ENCODE measurements around the gene NPTXR.

The NPTXR gene

DNA sequence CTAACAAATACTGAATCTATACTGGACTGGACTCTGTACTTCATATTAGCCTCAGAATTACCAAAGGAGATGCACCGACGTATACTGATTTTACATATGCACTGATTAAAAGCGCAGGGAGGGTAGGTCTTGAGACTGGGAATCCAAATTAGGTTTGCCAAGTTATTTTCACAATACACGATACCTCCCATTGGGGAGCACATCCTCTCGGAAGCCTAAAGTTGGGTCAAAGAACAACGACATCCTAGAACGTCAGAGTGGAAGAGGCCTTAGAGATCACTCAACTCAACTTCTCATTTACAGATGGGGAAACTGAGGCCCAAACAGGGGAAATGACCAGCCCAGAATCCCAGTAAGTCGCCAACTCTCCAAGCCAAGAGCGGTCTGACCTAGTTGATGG is 50.5 kb downstream of the NPTXR start:
- DNase-seq, result no peak

DNA sequence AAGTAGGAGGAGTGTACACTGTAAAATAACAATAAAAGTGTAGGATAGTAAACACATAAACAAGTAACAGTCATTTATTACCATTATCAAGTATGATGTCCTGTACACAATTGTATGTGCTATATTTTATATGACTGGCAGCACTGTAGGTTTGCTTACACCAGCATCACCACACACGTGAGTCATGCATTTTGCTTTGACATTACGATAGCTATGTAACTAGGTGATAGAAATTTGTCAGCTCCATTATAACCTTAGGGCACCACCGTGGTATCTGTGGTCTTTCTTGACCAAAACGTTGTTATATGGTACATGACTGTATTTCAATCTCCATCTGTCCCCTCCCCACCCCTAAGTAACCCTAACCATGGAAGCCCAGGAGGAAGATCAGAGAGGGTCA is 51.0 kb downstream of the NPTXR start:
- peak; percentile 36 for DNase-seq

DNA sequence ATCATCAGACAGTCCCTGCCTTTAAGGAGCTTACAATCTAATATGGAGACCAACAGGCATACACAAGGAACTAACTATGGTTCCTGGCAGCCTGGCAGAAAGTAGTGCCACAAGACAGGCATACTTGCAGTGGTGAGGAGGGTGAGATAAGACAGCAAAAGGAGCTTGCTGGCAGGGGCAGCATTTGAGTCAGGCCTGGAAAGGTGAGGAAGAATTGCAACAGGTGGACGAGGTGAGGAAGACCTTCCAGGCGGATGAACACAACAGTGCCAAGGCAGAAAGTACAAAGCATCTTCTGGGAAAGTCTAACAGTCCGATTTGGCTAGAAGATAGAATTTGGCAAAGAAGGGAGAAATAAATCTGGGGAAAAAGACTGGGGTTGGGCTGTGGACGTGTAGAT is 54.2 kb downstream of the NPTXR start:
- DNase-seq, result no peak

DNA sequence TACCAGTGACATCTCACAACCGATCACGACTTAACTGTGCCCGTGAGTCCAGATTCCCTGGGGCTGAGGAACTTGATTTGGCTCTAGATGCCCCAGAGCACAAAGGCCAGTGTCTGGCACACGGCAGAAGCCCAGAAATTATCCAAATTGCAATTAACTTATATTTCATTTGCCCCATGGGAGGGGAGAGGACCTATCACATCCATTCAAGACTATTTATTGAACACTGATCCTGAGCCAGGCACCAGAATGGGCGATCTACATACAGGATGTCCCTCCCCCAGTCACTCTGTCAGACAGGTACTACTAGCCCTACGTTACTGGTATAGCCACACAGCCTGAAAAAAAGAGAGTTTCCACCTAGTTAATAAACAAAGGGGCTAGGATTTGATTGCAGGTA is 55.0 kb downstream of the NPTXR start:
- no peak for DNase-seq

DNA sequence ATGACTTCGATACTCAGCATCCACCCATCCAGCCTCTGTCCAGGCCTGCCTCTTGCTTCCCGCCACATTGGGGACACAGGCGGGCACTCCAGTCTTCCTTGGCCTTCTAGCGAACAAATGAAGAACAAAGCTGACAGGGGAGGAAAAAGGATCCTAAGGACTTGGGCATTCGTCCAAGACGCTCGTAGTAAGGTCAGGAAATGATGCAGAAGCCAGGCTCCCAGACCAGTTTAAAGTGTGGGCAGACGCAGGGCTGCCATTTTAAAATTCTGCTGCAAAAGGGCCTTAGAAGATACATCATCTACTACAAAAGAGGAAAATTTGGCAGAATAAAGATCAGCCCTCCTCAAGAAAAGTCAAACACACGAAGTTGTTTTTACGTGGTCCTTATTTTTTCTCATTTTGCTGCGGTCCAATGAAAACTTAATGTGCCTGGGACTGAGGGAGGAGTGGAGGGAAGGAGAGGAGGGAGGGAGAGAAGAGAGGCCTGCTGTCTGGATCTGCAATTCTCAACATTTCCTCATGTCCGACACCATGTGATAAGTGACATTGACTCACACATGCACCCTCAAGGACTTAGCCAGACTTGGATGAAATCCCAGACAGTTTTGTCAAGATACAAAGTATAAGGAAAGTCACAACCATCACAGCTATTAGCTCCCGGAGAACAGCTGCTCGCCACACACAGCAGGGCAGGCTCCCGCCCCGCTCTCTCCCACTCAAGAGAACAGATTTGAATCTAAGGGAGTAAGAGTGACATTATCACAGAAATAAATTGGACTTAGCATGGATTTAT is 55.6 kb downstream of the NPTXR start:
- peak; percentile 88 for DNase-seq

- DNase-seq, result no peak
Measured at GRCh38 chr22:38786631-38787030, 57.2 kb downstream of the NPTXR start.

GRCh38 chr22:38784856-38785255 is 59.0 kb downstream of the NPTXR start:
- DNase-seq, result no peak

- DNase-seq, result no peak
Measured at GRCh38 chr22:38784035-38784434, 59.8 kb downstream of the NPTXR start.

DNA sequence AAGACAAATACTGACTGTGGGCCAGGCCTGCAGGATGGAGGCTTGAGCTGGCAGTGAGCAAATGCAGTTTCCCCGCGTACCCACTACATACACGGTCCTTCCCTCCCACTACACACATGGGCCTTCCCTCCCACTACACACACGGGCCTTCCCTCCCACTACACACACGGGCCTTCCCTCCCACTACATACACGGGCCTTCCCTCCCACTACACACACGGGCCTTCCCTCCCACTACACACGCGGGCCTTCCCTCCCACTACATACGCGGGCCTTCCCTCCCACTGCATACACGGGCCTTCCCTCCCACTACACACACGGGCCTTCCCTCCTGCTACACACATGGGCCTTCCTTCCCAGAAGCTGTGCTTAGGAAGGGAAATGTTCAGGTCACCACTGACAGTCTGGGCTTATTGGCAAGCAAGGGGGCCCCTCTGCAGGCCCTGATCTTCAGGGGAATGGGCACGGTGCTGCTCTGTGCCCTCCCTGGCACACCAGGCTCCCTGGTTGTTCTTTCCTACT is 60.7 kb downstream of the NPTXR start:
- DNase-seq, result no peak

DNA sequence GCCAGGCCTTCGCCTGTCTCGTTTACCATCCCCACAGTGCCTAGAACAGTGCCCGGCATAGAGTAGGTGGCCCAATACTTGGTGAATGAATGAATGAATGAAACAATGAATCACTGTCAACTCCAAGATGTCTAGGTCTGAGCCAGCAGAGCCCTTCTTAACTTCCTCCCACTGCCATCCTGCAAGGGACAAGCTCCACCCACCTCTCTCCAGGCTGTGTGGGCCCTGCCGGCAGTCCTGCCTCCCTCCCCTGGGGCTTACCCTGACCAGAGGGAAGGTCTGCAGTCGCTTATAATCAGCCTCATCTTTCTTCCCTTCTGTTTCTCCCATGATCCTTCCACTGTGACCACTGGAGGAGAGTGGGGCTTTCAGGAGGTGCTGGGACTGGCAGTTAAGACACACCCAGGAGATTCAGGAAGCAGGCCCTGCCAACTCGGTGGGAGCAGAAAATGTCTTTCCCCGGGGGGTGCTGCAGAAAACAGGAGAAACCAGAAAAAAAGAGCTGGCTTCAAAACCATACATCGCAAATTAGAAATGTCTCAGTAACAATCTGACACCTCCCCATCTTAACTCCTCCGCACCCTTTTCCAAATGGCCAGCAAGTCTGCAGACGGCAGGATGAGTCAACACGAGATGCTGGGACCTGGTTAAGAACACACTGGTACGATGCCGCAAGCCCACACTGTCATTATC is 61.3 kb downstream of the NPTXR start:
- DNase-seq, result peak; percentile 56

GRCh38 chr22:38781033-38781432 is 62.8 kb downstream of the NPTXR start:
- no peak for DNase-seq

GRCh38 chr22:38777087-38777671 is 66.6 kb downstream of the NPTXR start:
- no peak for DNase-seq

DNA sequence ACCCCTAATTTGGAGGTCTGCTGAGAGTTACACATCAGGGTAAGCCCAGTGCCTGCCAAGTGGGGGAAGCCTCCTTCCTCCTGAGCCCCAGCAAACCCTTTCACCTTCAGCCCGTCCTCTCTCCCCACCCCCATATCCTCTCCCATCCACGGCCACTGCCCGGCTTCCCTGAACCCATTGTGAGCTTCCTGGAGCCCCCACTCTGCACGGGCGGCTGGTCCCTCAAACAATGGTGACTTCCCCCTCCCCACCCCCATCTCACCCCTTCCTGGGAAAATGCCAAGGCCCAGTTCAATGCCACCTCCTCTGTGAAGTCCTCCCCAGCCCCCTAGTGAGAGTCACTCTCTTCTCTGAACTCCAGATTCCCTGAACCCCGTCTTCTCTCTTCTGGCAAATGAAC is 67.7 kb downstream of the NPTXR start:
- DNase-seq, result no peak

- DNase-seq, result no peak
Measured at GRCh38 chr22:38775656-38776055, 68.2 kb downstream of the NPTXR start.

DNA sequence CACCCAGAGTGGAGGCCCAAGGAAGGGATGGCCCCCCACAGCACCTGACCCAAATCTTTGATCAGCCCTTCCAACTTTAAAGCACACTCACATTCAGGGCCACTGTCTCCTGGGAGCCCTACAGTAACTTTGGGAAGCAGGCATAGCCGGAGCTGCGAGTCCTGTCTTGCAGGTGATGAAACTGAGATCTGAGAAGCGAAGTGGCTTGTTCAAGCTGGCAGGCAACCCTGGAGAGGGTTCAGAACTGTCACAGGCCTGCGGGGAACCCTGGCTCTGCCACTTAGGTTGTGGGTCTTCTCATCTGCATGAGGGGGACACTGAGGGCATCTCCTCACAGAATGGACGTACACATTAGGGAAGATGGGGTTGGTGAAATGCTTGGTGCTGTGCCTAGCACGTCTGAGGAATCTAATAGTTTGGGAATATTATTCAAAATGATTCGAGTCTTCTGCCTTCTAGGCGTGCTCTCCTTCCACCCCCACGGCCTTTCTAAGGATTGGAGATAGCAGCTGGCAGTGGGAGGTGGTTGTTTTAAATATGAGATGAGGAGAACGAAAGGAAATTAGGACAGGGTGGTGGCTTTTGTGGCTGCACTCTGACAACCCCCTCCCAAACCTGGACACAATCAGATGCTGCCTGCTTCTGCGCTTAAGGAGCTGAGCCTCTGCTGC is 69.2 kb downstream of the NPTXR start:
- no peak for DNase-seq

DNA sequence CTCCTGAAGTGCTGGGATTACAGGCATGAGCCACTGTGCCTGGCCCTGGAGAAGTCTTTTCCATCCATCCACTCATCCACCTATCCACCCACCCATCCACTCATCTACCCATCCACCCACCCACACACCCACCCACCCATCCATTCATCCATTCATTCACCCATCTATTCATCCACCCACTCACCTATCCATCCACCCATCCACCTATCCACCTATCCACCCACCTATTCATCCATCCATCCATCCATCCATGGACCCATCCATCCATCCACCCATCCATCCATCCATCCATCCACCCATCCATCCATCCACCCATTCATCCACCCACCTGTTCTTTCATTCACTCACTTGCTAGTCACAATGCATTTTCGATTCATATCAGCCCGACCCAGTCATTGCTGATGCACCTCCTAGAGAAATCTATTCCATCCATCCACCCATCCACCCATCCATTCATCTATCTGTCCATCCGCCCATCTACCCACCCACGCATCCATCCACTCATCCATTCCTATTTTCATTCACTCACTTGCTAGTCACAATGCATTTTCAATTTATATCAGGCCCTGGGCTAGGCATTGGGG is 70.4 kb downstream of the NPTXR start:
- no peak for DNase-seq

GRCh38 chr22:38772623-38772873 is 71.3 kb downstream of the NPTXR start:
- DNase-seq, result no peak

- no peak for DNase-seq
Measured at GRCh38 chr22:38770257-38770949, 73.4 kb downstream of the NPTXR start.

Measured in EL (cell line).